ENCODE results near the gene SLMAP.

SLMAP gene

GRCh38 chr3:57752307-57752706 lies 3.8 kb upstream of the SLMAP start:
- DNase-seq = no peak

- no peak for DNase-seq
These were observed 3.1 kb upstream of the SLMAP start for GRCh38 chr3:57753016-57753415.

- DNase-seq = no peak
These were observed 787 bp upstream of the SLMAP start for GRCh38 chr3:57755368-57755675.

DNA sequence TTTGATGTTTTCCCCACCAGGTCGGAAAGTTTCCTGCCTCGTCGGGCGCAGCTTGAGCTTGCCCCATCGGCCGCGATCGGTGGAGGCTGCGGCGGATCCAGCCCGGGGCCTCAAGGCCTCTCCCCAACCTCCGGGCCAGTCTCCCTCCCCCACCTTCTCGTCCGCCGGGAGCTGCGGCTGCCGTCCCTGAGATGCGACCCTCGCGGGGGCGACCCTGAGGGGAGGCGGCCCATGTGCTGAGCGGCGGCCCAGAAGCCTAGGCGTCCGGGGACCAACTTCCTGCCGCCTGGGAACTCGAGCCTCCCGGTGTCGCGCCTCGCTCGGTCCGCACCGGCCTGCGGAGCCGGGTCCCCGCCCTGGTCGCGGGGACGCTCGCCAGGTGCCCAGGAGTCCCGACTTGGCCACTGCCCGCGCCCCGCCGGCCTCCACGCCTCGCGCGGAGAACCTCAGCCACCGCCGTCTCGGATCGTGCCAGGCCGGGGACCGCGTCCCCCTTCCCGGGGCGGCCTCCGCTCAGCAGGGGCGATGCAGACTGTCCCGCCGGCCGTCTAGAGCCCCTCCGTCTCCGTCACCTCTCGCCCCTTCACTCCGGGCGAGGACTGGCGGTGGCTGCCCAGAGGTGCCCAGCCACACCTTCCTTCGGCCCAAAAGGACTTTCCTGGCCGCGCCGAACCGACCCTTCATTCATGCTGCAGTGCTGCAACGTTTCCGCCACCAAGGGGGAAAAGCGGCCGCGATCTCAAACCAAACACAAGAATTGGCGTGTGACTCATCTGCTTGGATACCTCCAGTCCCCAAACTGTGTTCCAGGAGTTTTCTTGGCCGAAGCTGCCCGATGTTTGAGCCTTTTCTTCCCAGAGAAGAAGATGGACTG lies 656 bp downstream of the SLMAP start:
- DNase-seq = no peak

GRCh38 chr3:57757642-57758297 lies 1.7 kb downstream of the SLMAP start:
- no peak for DNase-seq

DNA sequence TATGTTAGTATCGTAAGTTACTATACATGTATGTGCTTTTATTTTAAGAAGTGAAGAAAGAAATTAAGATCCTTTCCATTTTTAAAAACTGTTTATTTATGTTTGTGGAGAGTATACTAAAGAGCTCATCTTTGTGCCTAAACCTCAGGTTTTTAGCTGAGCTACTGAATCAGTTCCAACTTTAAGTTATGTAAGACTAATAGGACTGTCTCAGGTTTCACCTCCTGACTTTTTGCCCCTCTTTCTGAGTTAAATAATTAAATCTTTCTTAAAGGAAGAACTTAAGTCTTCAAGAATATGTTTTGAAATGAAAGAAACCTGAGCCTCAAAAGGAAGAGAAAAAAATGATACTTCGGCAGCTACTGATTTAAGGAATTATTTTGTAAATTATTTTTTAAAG lies 2.6 kb downstream of the SLMAP start:
- DNase-seq = no peak

GRCh38 chr3:57764794-57765193 lies 8.7 kb downstream of the SLMAP start:
- no peak for DNase-seq

GRCh38 chr3:57768595-57768994 lies 12.5 kb downstream of the SLMAP start:
- no peak for DNase-seq

- no peak for DNase-seq
These were observed 14.1 kb downstream of the SLMAP start for GRCh38 chr3:57770009-57770827.

DNA sequence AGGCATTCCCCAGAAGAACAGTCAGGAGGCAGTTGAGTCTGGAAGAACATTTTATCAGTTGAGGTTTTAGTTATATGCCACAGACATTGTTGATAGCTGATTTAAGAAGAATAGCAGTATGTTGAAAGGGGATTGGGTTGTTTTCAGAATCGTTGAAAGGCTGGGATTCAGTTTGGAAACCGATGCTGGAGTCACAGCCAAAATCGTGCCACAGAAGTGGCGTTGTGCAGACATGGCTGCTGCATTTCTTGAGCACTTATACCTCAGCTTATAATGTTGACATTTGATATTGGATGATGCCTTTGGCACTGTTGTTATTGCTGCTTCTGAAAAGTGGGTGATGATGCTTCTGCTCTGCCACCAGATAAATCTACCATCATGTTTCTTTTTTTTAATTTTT lies 16.1 kb downstream of the SLMAP start:
- no peak for DNase-seq

- DNase-seq = no peak
These were observed 21.7 kb downstream of the SLMAP start for GRCh38 chr3:57777774-57778173.

DNA sequence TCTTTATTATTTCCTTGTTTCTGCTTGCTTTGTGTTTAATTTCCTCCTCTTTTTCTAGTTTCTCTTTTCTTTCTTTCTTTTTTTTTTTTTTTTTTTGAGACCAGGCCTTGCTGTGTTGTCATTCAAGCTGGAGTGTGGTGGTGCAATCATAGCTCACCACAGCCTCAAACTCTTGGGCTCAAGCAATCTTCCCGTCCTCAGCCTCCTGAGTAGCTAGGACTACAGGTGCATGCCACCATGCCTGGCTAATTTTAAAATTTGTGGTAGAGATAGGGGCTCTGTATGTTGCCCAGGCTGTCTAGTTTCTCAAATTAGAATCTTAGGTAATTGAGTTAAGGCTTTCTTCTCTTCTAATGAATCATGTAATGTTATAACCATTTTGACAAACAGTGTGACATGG lies 22.4 kb downstream of the SLMAP start:
- DNase-seq = no peak

GRCh38 chr3:57779666-57780065 lies 23.6 kb downstream of the SLMAP start:
- no peak for DNase-seq

- DNase-seq = no peak
These were observed 27.3 kb downstream of the SLMAP start for GRCh38 chr3:57783186-57784088.

- no peak for DNase-seq
These were observed 28.1 kb downstream of the SLMAP start for GRCh38 chr3:57784089-57784735.

- DNase-seq = no peak
These were observed 29.3 kb downstream of the SLMAP start for GRCh38 chr3:57785446-57785845.

DNA sequence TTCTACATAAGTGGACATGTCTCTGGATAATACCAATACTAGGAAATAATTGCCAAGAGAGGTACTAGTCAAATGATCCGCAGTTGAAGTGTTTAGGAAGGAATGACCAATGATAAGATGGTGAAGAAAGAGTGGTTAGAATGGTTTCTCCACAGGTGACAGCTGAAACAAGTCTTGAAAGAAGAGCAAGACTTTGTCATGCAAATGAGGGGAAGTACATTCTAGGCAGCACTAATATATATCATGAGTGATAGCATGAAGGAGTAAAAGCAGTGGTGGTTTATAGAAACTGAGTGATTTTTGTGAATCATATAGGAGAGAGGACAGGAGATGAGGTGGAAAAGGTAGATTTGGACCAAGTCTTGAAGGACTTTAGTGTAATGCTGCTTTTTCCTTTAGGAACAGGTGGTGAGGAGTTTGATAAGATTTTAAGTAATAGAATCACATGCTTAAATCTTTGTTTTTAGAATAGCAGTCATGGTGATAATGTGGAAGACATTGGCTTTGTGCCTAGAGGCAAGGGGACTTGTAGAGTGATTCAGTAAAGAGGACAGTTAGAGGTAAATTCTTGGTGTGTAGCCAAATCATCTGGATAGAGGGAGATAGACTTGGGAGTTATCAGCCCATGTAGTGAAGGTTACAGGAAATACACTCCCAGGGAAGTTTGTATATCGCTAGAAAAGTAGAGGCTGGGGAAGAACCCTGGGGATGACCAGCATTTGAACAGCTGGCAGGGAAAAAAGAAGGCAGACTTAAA lies 31.9 kb downstream of the SLMAP start:
- no peak for DNase-seq

DNA sequence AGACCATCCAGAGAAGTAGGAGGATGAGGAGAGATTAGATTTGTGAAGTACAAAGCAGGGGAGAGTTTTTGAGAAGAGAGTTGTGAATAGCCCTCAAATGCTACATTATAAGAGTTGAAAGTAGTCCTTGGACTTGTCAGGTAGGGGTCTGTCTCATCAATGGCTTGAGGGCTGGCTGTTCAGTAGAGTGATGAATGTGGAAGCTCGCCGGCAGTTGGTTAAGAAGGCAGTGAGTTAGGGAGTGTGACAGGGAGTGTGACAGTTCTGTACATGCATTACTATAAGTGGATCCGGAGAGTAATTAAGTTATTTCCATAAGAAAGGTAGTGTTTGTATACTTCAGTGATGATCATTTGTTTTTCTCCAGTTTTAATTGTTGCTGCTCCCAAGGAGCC lies 32.5 kb downstream of the SLMAP start:
- DNase-seq = no peak

DNA sequence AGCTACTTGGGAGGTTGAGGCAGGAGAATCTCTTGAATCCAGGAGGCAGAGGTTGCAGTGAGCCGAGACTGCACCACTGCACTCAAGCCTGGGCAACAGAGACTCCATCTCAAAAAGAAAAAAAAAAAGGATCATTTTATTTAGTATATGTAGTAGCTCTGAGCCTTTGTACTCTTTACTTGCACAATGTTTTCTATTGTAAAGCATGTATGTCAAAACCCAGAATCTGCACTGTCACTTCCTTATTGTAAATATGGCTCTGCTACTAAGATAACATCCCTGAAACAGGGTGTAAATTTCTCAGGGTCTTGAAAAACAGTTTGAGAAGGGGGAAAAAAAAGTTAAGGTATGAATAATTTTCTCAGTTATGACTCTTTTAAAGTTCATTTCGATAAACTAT lies 35.1 kb downstream of the SLMAP start:
- DNase-seq = no peak

GRCh38 chr3:57792198-57792597 lies 36.1 kb downstream of the SLMAP start:
- DNase-seq = no peak

DNA sequence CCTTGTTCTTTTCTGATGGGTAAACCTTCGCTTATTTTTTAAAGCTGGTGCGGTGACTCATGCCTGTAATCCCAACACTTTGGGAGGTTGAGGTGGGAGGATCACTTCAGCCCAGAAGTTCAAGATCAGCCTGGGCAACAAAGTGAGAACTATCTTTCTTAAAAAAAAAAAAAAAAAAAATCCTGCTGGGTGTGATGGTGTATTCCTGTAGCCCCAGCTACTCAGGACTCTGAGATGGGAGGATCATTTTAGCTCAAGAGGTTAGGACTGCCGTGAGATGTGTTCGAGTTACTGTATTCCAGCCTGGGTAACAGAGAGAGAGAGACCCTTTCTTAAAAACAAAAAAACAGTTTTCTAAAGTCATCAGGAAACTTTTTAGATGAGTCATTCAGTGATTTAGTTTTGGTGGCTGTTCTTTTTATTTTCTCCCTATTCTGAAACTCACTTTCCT lies 37.7 kb downstream of the SLMAP start:
- no peak for DNase-seq

Measured in T1000 (cell line).